ENCODE measurements around the gene DNAAF8. TPM values are rescaled to one million over a fixed set of nuclear protein-coding genes. Genes with fewer than 3 reads are reported as not detected.

The DNAAF8 gene
- polyA plus RNA-seq, 1 of the 3 experiments (the other 2 are of a cell fraction): 3.1 TPM

GRCh38 chr16:4724661-4725270, 9.6 kb upstream of the DNAAF8 start:
- H3K27me3 ChIP-seq (ENCODE audit: insufficient read depth): no peaks in the 10 kb centered on the region
- peaks cover 14 to 50% of the 10 kb centered on the region in 2 experiments for H3K36me3 ChIP-seq (replicated peaks in 1 of 2; ENCODE audit: control insufficient read depth in 1 of 2, insufficient read depth in 2 of 2, low read length in 1 of 2)
- H3K4me2 ChIP-seq: no peak overlapping the region
- ChIA-PET POLR2A (no interaction called here), CTCF (interaction anchor here (1.2 kb wide), 1 partner anchor 231 kb away, joined by 4 read pairs; no protein-coding TSS in a partner anchor)
- no peak for DNase-seq
- no peak overlapping the region for H3K4me3 ChIP-seq (ENCODE audit: low read depth in 2 of 2, low read length in 1 of 2)
- H2AFZ ChIP-seq (ENCODE audit: low read depth): no peak overlapping the region
- H4K20me1 ChIP-seq (ENCODE audit: insufficient read depth): no peaks in the 10 kb centered on the region
- no peak overlapping the region for H3K9ac ChIP-seq
- no peaks in the 10 kb centered on the region for H3K4me1 ChIP-seq (ENCODE audit: control insufficient read depth in 1 of 2, insufficient read depth in 2 of 2, low read depth in 1 of 2, low read length in 1 of 2)
- H3K79me2 ChIP-seq (ENCODE audit: insufficient read depth): peaks cover 24% of the 10 kb centered on the region
- no peaks in the 10 kb centered on the region for H3K9me3 ChIP-seq
- no peaks in the 10 kb centered on the region for H3K9me2 ChIP-seq
- TF ChIP-seq ELF1 (IDR thresholded peaks at IDR 0.05) (no peak), ZBTB33 (IDR thresholded peaks at IDR 0.05; ENCODE audit: borderline replicate concordance, low read depth) (no peak), FOXJ3 (CRISPR knock-in tag; IDR thresholded peaks at IDR 0.05) (no peak), YY1 (IDR thresholded peaks at IDR 0.05; ENCODE audit: low read depth) (no peak), MEF2A (IDR thresholded peaks at IDR 0.05; ENCODE audit: borderline replicate concordance, low read depth) (no peak), TAF1 (IDR thresholded peaks at IDR 0.05; ENCODE audit: borderline replicate concordance, low read depth, low read length) (no peak)
- H3F3A ChIP-seq (replicated peaks; ENCODE audit: insufficient read depth): no peaks in the 10 kb centered on the region
- WGBS (ENCODE audit: low lambda C conversion rate): 92% methylated on average over 11 of the region's 11 CpGs
- no peak overlapping the region for H3K27ac ChIP-seq (ENCODE audit: low read depth in 2 of 2, low read length in 1 of 2)

GRCh38 chr16:4726616-4727015, 7.7 kb upstream of the DNAAF8 start:
- H3K27me3 ChIP-seq (ENCODE audit: insufficient read depth): no peaks in the 10 kb centered on the region
- DNase-seq: no peak
- no peaks in the 10 kb centered on the region for H3K9me2 ChIP-seq
- H3K27ac ChIP-seq (ENCODE audit: low read depth in 2 of 2, low read length in 1 of 2): no peak overlapping the region
- H3F3A ChIP-seq (replicated peaks; ENCODE audit: insufficient read depth): no peaks in the 10 kb centered on the region
- no peaks in the 10 kb centered on the region for H4K20me1 ChIP-seq (ENCODE audit: insufficient read depth)
- H3K4me1 ChIP-seq (ENCODE audit: control insufficient read depth in 1 of 2, insufficient read depth in 2 of 2, low read depth in 1 of 2, low read length in 1 of 2): no peaks in the 10 kb centered on the region
- no peak overlapping the region for H3K4me3 ChIP-seq (ENCODE audit: low read depth in 2 of 2, low read length in 1 of 2)
- H3K36me3 ChIP-seq (replicated peaks in 1 of 2; ENCODE audit: control insufficient read depth in 1 of 2, insufficient read depth in 2 of 2, low read length in 1 of 2): peaks cover 23 to 63% of the 10 kb centered on the region in 2 experiments
- WGBS (ENCODE audit: low lambda C conversion rate): 95% methylated on average over 15 of the region's 18 CpGs
- ChIA-PET POLR2A (no interaction called here), CTCF (no interaction called here)
- H3K9me3 ChIP-seq: no peaks in the 10 kb centered on the region
- H3K79me2 ChIP-seq (ENCODE audit: insufficient read depth): peaks cover 42% of the 10 kb centered on the region
- no peak overlapping the region for H3K4me2 ChIP-seq
- no peak overlapping the region for H3K9ac ChIP-seq
- no peak overlapping the region for H2AFZ ChIP-seq (ENCODE audit: low read depth)
- no peak for TF ChIP-seq SMC3 (IDR thresholded peaks at IDR 0.05; ENCODE audit: low read depth, low read length)
- no peak for TF ChIP-seq SIN3A (IDR thresholded peaks at IDR 0.05; ENCODE audit: borderline replicate concordance, low read depth, low read length)
- TF ChIP-seq MEF2A (IDR thresholded peaks at IDR 0.05; ENCODE audit: borderline replicate concordance, low read depth): no peak
- TF ChIP-seq GATA2 (CRISPR knock-in tag; IDR thresholded peaks at IDR 0.05): no peak
- no peak for TF ChIP-seq RFX5 (IDR thresholded peaks at IDR 0.05; ENCODE audit: low read length)
- no peak for TF ChIP-seq JUND (IDR thresholded peaks at IDR 0.05)
- TF ChIP-seq CTCF (IDR thresholded peaks at IDR 0.05): no peak
- no peak for TF ChIP-seq MXI1 (IDR thresholded peaks at IDR 0.05; ENCODE audit: low read depth, low read length)
- no peak for TF ChIP-seq CHD2 (IDR thresholded peaks at IDR 0.05; ENCODE audit: low read length, partially characterized antibody)
- no peak for TF ChIP-seq FOSL2 (IDR thresholded peaks at IDR 0.05; ENCODE audit: borderline replicate concordance, low read depth)
- TF ChIP-seq FOXM1 (IDR thresholded peaks at IDR 0.05; ENCODE audit: low read depth): no peak
- TF ChIP-seq EP300 (IDR thresholded peaks at IDR 0.05; ENCODE audit: borderline replicate concordance in 1 of 2, low read depth in 1 of 2, low read length in 1 of 2): no peak
- no peak for TF ChIP-seq TEAD4 (IDR thresholded peaks at IDR 0.05; ENCODE audit: borderline replicate concordance, insufficient read depth)
- TF ChIP-seq REST (IDR thresholded peaks at IDR 0.05; ENCODE audit: low read depth, low read length): no peak
- TF ChIP-seq TAF1 (IDR thresholded peaks at IDR 0.05; ENCODE audit: borderline replicate concordance, low read depth, low read length): no peak
- TF ChIP-seq USF2 (IDR thresholded peaks at IDR 0.05; ENCODE audit: borderline replicate concordance, low read depth, low read length): no peak

Measured in SK-N-SH (cell line).